HepG2 (cell line): Measurements from ENCODE around the gene TTC6. TPM values are rescaled to one million over a fixed set of nuclear protein-coding genes. Genes with fewer than 3 reads are reported as not detected.

Source experiments
- ATF1 ChIP-seq: IDR thresholded peaks from 2 replicates; pipeline ENCODE4 v1.6.1; 2016; ENCODE audit warnings: mild to moderate bottlenecking, control low read depth
- DDIT3 ChIP-seq: sonication (generic); formaldehyde crosslinking; IDR thresholded peaks from 2 replicates; pipeline ENCODE4 v1.4.0; 2020; ENCODE audit warnings: mild to moderate bottlenecking, missing genetic modification reagents
- FOXK2 ChIP-seq: fragments of 450-650 bp; IDR thresholded peaks from 2 replicates; pipeline ENCODE4 v1.6.1; 2016
- HNF4A ChIP-seq: sonication (generic); formaldehyde crosslinking; IDR thresholded peaks from 2 replicates; pipeline ENCODE4 v1.4.0; 2020; ENCODE audit warnings: missing genetic modification reagents
- HNRNPK ChIP-seq: fragments of 200-400 bp; formaldehyde crosslinking; IDR thresholded peaks from 2 replicates; pipeline ENCODE4 v1.6.1; 2018; ENCODE audit warnings: low read length, low read depth, moderate library complexity, mild to moderate bottlenecking; ENCODE audit not compliant: poor library complexity, severe bottlenecking
- JARID2 ChIP-seq: sonication (generic); formaldehyde crosslinking; IDR thresholded peaks from 2 replicates; pipeline ENCODE4 v1.8.1; 2023; ENCODE audit warnings: missing genetic modification reagents, inconsistent platforms; ENCODE audit not compliant: insufficient replicate concordance
- MLX ChIP-seq: IDR thresholded peaks from 2 replicates; pipeline ENCODE4 v1.6.1; 2016
- PAWR ChIP-seq: sonication (generic); formaldehyde crosslinking; IDR thresholded peaks from 2 replicates; pipeline ENCODE4 v1.4.0; 2020; ENCODE audit warnings: missing genetic modification reagents, mild to moderate bottlenecking, borderline replicate concordance
- ZBTB26 ChIP-seq: IDR thresholded peaks from 2 replicates; pipeline ENCODE4 v1.6.1; 2016; ENCODE audit warnings: missing compliant biosample characterization, missing genetic modification reagents, borderline replicate concordance
- ZBTB43 ChIP-seq: sonication (generic); formaldehyde crosslinking; conservative IDR thresholded peaks from 2 replicates; pipeline ENCODE4 v1.4.0; 2020; ENCODE audit warnings: missing genetic modification reagents
- ZNF142 ChIP-seq: sonication (generic); formaldehyde crosslinking; IDR thresholded peaks from 2 replicates; pipeline ENCODE4 v1.4.0; 2020; ENCODE audit warnings: missing genetic modification reagents
- ZNF335 ChIP-seq: sonication (generic); formaldehyde crosslinking; IDR thresholded peaks from 2 replicates; pipeline ENCODE4 v1.4.0; 2020; ENCODE audit warnings: missing genetic modification reagents
- ZNF350 ChIP-seq: sonication (generic); formaldehyde crosslinking; IDR thresholded peaks from 2 replicates; pipeline ENCODE4 v1.4.0; 2020; ENCODE audit warnings: mild to moderate bottlenecking, low read depth, missing genetic modification reagents, borderline replicate concordance
- ZNF446 ChIP-seq: sonication (generic); formaldehyde crosslinking; IDR thresholded peaks from 2 replicates; pipeline ENCODE4 v1.5.0; 2020; ENCODE audit warnings: mild to moderate bottlenecking, missing genetic modification reagents
- ZNF574 ChIP-seq: sonication (generic); formaldehyde crosslinking; IDR thresholded peaks from 2 replicates; pipeline ENCODE4 v1.4.0; 2020; ENCODE audit warnings: missing genetic modification reagents
- ZNF780A ChIP-seq: sonication (generic); formaldehyde crosslinking; IDR thresholded peaks from 2 replicates; pipeline ENCODE4 v1.8.0; 2022; ENCODE audit warnings: mild to moderate bottlenecking, missing genetic modification reagents, moderate library complexity
- polyA plus RNA-seq, 8 experiments: library from polyadenylated mRNA; depleted of rRNA in 3 of 8; stranded (reverse) in 7 of 8; unstranded in 1 of 8; fragments of >200 nt; fragmentation: Illumina TruSeq in 4 of 8; extraction: Trizol in 4 of 8; gene quantifications; 2 replicates each; pipeline versions ENCODE4 v1.2.1 to v1.2.3, GENCODE V29; 2011 to 2016; ENCODE audit warnings: low read depth in 4 of 8, missing spikeins in 1 of 8, mixed read lengths in 1 of 8; ENCODE audit not compliant: insufficient read depth in 1 of 8
- total RNA-seq, 5 experiments: library from RNA; depleted of rRNA; stranded (reverse); fragments of >200 nt; fragmentation: Illumina TruSeq; extraction: Trizol; gene quantifications; 2 replicates each; pipeline ENCODE4 v1.2.3, GENCODE V29; 2016; ENCODE audit warnings: low read depth in 1 of 5

Gene TTC6
- total and polyA plus RNA-seq, 2 of the 13 experiments (the other 11 are each of a cell fraction or from before 2014, with no cell fraction given), result 9.3 to 27.4 TPM

- TF ChIP-seq ZNF574 (CRISPR knock-in tag) (peak; percentile 80), MLX (CRISPR knock-in tag) (no peak; the same call in 1 of the 2 replicates), HNF4A (peak; percentile 63), JARID2 (CRISPR knock-in tag) (no peak), ATF1 (no peak), HNRNPK (peak; percentile 86), PAWR (CRISPR knock-in tag) (0 out of 2 replicates have a peak, but pooled peaks have one; percentile 19), ZBTB43 (CRISPR knock-in tag) (peak; percentile 71; the same call in 1 of the 2 replicates), ZNF335 (CRISPR knock-in tag) (no peak), DDIT3 (CRISPR knock-in tag) (no peak), FOXK2 (no peak), ZNF780A (CRISPR knock-in tag) (no peak), ZBTB26 (no peak; the same call in 1 of the 2 replicates), ZNF142 (peak; percentile 90), ZNF350 (CRISPR knock-in tag) (no peak), ZNF446 (CRISPR knock-in tag) (peak; percentile 82)
Observed at GRCh38 chr14:37594971-37595808, at the start of gene TTC6, which contains the start of gene FOXA1 (continued).
